ENCODE results near the gene DNAJC7.

DNA sequence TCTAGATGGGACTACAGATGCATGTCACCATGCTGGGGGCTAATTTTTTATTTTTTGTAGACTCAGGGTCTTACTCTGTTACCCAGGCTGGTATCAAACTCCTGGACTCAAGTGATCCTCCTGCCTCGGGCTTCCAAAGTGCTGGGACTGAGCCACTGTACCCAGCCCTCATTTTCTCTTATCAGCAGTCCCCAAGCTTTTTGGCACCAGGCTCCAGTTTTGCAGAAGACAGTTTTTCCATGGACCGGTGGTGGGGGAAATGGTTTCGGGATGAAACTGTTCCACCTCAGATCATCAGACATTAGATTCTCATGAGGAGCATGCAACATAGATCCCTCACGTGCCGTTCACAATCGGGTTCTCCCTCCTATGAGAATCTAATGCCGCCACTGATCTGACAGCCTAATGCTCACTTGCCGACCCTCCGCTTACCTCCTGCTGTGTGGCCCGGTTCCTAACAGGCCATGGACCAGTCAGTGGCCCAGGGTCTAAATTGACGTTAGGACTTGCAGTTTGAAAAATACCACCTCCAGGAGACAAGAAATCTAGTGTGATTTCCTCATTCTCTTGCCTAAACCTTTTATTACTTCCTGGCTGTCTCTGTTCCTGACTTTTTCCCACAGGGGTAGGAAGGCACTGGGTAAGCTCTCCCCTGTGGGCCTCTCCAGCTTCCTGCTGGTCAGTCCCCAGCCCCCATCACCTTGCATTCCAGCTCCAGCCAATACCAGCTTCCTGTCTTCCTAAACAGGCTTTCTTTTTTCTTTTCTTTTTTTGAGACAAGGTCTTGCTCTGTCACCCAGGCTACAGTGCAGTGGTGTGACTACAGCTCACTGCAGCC lies 60.0 kb downstream of the DNAJC7 start:
- no peak for TF ChIP-seq POLR2AphosphoS5 (IDR thresholded peaks at IDR 0.05; ENCODE audit: low read depth, low read length)
- TF ChIP-seq, protein P1, sequence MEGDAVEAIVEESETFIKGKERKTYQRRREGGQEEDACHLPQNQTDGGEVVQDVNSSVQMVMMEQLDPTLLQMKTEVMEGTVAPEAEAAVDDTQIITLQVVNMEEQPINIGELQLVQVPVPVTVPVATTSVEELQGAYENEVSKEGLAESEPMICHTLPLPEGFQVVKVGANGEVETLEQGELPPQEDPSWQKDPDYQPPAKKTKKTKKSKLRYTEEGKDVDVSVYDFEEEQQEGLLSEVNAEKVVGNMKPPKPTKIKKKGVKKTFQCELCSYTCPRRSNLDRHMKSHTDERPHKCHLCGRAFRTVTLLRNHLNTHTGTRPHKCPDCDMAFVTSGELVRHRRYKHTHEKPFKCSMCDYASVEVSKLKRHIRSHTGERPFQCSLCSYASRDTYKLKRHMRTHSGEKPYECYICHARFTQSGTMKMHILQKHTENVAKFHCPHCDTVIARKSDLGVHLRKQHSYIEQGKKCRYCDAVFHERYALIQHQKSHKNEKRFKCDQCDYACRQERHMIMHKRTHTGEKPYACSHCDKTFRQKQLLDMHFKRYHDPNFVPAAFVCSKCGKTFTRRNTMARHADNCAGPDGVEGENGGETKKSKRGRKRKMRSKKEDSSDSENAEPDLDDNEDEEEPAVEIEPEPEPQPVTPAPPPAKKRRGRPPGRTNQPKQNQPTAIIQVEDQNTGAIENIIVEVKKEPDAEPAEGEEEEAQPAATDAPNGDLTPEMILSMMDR (IDR thresholded peaks at IDR 0.05), result no peak
- TF ChIP-seq, protein P2, sequence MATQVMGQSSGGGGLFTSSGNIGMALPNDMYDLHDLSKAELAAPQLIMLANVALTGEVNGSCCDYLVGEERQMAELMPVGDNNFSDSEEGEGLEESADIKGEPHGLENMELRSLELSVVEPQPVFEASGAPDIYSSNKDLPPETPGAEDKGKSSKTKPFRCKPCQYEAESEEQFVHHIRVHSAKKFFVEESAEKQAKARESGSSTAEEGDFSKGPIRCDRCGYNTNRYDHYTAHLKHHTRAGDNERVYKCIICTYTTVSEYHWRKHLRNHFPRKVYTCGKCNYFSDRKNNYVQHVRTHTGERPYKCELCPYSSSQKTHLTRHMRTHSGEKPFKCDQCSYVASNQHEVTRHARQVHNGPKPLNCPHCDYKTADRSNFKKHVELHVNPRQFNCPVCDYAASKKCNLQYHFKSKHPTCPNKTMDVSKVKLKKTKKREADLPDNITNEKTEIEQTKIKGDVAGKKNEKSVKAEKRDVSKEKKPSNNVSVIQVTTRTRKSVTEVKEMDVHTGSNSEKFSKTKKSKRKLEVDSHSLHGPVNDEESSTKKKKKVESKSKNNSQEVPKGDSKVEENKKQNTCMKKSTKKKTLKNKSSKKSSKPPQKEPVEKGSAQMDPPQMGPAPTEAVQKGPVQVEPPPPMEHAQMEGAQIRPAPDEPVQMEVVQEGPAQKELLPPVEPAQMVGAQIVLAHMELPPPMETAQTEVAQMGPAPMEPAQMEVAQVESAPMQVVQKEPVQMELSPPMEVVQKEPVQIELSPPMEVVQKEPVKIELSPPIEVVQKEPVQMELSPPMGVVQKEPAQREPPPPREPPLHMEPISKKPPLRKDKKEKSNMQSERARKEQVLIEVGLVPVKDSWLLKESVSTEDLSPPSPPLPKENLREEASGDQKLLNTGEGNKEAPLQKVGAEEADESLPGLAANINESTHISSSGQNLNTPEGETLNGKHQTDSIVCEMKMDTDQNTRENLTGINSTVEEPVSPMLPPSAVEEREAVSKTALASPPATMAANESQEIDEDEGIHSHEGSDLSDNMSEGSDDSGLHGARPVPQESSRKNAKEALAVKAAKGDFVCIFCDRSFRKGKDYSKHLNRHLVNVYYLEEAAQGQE (IDR thresholded peaks at IDR 0.05; ENCODE audit: insufficient read depth in 1 of 2, low read depth in 2 of 2, low read length in 1 of 2), result no peak
